A204.1 (cell line): ENCODE measurements around the gene ZNF467.

Experiments used
- FAIRE-seq: peaks from 2 replicates; lab custom pipeline; 2012; peaks lifted over from hg19 to GRCh38; lab: Jason Lieb, UNC

The ZNF467 gene

GRCh38 chr7:149785983-149786382, 12.6 kb upstream of the ZNF467 start:
- no peak for FAIRE-seq

DNA sequence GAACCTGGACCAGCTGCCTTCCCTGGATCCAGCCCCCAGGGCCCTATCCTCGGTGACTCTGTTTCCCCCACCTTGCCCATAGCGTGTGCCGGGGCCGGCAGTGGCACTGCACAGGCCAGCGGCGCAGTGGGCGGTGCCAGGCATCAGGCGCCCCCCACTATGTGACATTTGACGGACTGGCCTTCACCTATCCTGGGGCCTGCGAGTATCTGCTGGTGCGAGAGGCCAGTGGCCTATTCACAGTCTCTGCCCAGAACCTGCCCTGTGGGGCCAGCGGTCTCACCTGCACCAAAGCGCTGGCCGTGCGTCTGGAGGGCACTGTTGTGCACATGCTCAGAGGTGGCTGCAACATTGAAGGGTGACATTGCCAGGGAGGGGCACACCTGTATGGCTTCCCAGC, 12.0 kb upstream of the ZNF467 start:
- FAIRE-seq, result no peak

- no peak for FAIRE-seq
Measured at GRCh38 chr7:149784251-149784608, 10.8 kb upstream of the ZNF467 start.

- FAIRE-seq, result no peak
Measured at GRCh38 chr7:149783386-149784250, 10.2 kb upstream of the ZNF467 start.

DNA sequence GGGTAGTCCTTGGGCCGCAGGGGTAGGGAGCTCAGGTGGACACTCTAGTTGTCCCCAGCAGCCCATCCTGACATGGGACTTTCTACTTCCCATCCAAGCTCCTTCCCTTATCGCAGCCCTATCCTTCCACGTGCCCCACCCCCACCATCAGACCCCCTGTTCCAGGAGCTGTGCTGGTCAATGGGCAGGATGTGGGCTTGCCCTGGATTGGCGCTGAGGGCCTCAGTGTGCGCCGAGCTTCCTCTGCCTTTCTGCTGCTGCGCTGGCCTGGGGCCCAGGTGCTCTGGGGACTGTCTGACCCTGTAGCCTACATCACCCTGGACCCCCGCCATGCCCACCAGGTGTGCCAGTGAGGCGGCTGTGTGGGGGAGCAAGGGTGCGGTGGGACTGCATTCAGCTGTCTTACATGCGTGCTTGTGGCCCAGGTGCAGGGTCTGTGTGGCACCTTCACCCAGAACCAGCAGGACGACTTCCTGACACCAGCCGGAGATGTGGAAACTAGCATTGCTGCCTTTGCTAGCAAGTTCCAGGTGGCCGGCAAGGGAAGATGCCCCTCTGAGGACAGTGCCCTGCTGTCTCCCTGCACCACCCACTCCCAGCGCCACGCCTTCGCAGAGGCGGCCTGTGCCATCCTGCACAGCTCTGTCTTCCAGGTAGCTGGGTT, 9.4 kb upstream of the ZNF467 start:
- no peak for FAIRE-seq

- no peak for FAIRE-seq
Measured at GRCh38 chr7:149781921-149782320, 8.5 kb upstream of the ZNF467 start.

GRCh38 chr7:149780636-149781419, 7.4 kb upstream of the ZNF467 start:
- no peak for FAIRE-seq

GRCh38 chr7:149780056-149780455, 6.7 kb upstream of the ZNF467 start:
- FAIRE-seq, result no peak

- no peak for FAIRE-seq
Measured at GRCh38 chr7:149779502-149779805, 6.1 kb upstream of the ZNF467 start.

DNA sequence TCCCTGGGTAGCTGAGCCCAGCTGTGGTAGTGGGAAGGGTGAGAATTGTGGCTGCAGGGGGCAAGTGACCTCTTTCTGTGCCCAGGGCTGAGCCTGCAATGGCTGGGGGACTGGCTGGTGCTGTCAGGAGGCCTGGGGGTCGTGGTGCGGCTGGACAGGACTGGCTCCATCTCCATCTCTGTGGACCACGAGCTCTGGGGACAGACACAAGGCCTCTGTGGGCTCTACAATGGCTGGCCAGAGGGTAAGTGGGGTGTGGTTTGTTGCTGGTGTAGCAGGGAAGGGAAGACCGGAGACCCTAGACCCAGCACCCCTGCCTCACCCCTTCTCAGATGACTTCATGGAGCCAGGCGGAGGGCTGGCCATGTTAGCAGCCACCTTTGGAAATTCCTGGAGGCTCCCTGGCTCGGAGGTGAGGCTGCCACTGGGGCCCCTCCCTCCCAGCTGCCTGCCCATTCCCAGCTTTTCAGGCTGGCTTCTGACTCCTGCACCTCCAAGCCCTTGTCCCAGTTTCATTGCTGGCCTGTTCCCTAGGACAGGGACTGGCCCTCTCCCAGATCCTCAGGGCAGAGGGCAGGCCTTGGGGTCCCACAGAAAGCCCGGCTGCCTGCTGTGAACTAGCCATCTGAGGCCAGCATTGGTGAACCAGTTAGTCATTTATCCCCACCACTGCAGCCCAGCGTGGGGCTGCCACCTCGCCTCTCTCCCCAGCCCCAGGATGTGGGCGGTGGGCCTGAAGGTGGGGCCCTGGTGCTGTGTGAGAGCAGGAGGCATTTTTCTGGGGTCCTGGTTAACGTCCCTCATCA, 5.5 kb upstream of the ZNF467 start:
- FAIRE-seq, result no peak

- no peak for FAIRE-seq
Measured at GRCh38 chr7:149778327-149778637, 4.9 kb upstream of the ZNF467 start.

- FAIRE-seq, result no peak
Measured at GRCh38 chr7:149777551-149778326, 4.4 kb upstream of the ZNF467 start.

- no peak for FAIRE-seq
Measured at GRCh38 chr7:149776848-149777407, 3.5 kb upstream of the ZNF467 start.

- FAIRE-seq, result no peak
Measured at GRCh38 chr7:149776289-149776688, 2.9 kb upstream of the ZNF467 start.

DNA sequence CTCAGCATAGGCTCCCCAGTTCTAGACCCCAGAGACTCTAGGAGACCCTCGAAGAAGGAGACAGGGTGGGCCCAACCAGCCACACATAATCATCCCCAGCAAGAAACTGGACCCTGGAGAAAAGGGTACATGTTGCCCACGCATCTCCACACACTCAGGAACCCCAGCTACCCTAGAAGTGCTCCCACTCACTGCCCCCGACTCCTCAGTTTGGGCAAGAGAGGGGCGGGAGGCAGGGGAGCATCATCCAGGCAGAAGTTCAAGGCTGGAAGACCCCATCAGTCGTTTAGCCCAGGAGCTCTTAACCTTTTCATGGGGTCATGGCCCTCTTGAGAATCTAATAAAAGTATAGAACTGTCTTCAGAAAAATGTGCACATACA, 1.8 kb upstream of the ZNF467 start:
- FAIRE-seq, result no peak

GRCh38 chr7:149774237-149775175, 1.1 kb upstream of the ZNF467 start:
- no peak for FAIRE-seq

- FAIRE-seq, result no peak
Measured at GRCh38 chr7:149772956-149773434, 393 bp downstream of the ZNF467 start.

GRCh38 chr7:149772241-149772955, 990 bp downstream of the ZNF467 start:
- no peak for FAIRE-seq

DNA sequence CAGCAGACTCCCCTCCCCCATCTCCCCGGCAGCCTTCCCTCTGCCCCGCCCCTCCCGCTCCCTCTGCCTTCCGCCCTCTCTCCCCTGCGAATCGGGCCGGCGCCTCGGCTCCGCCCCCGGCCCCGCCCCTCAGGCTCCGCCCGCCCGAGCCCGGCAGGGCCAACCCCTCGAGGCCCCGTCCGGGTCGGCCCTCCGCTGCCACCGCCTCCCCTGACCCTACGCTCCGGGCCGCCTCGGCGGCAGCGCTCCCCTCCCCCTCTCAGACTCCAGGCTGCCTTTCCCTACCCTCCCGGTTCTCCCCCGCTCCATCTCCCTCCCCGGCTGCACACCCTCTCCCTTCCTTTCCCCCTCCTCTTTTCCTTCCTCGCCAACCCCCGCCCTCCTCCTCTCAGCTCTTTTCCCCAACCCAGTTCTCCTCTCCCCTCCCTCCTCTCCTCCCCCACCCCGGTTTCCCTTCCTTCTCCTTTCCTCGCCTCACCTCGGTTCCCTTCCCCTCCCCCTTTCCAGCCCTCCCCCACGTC, 1.6 kb downstream of the ZNF467 start:
- no peak for FAIRE-seq
